Measurements from ENCODE around the gene MAGI1.

Gene MAGI1

DNA sequence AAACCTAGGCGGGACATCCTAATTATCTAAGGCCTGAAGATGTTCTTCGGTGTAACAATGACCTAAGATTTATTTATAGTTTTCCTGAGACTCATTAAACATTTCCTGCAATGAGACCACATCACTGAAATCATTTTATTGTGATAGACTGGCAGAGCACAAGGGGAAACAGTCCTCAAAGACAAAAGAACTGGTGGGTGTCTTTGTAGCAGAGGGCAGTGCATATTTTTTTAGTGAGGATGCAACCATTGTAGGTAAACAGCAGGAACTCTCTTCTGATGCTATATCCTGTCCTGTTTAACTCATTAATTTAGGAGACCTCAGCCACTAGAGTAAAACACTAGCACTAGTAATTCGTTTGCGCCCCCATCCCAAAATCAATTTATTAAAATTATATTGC is 100.0 kb downstream of the MAGI1 start:
- no peak for DNase-seq

DNA sequence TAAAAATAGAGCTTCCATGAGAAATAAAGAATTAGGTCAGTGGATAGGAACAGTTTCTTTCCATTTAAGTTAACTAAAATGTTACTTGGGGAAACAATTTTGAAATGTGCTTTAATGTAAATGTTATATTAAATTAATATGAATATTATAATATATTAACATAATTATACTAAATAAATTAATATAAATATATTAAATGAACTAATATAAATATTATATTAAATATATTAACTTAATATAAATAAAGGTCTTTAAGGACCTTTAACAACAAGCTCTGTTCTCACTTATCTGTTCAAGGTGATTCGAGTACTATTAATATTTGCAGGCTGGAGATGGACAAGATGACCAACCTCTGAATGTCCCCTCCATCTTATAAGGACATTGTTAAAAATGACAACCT is 100.6 kb downstream of the MAGI1 start:
- no peak for DNase-seq

- no peak for DNase-seq
Observed at GRCh38 chr3:65936908-65937638, 101.6 kb downstream of the MAGI1 start.

DNA sequence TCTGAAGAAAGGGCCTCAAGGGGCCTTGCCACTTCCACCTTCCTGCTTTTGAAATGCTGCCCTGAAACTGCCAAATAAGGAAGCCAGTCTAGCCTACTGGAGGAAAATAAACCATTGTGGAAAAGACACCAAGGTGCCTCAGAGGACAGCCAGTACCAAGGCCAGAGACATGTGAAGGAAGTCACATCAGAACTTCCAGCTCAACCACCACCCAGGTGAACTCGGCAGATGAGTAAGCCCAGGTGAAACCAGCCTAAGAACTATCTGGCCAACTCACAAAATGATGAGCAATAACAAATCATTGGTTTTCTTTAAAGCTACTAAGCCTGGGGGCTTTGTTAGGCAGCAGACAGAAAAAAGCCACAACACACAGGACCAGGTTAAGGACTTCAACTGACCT is 103.0 kb downstream of the MAGI1 start:
- DNase-seq: no peak

DNA sequence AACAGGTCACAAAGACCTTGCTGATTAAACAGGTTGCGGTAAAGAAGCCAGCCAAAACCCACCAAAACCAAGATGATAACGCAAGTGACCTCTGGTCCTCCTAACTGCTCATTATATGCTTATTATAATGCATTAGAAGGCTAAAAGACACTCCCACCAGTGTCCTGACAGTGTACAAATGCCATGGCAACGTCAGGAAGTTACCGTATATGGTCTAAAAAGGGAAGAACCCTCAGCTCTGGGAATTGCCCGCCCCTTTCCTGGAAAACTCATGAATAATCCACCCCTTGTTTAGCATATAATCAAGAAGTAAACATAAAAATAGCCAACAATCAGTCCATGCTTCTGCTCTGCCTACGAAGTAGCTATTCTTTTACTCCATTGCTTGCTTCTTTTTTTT is 108.1 kb downstream of the MAGI1 start:
- no peak for DNase-seq

- DNase-seq: no peak
Observed at GRCh38 chr3:65928110-65928509, 110.6 kb downstream of the MAGI1 start.

GRCh38 chr3:65927576-65927975 is 111.1 kb downstream of the MAGI1 start:
- no peak for DNase-seq

- DNase-seq: no peak
Observed at GRCh38 chr3:65925254-65925954, 113.3 kb downstream of the MAGI1 start.

- no peak for DNase-seq
Observed at GRCh38 chr3:65924762-65925161, 114.0 kb downstream of the MAGI1 start.

- no peak for DNase-seq
Observed at GRCh38 chr3:65922441-65922840, 116.3 kb downstream of the MAGI1 start.

DNA sequence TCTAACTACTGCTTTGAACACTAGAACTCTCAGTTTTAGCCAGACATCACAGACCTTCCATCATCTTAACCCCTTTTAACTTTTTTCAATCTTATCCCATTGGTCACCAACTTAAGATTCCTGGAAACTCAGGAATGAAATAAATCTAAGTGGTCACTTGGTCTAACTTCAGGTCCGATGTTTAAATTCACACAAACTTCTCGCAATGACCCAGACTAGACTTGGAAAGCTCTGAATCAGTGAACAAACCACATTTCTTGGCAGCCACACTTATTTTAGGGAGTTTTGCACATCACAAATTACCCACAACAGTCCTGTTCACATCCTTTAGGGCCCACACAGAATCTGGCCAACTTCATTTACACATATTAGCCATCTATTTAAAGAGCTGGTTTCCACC is 118.9 kb downstream of the MAGI1 start:
- DNase-seq: no peak

DNA sequence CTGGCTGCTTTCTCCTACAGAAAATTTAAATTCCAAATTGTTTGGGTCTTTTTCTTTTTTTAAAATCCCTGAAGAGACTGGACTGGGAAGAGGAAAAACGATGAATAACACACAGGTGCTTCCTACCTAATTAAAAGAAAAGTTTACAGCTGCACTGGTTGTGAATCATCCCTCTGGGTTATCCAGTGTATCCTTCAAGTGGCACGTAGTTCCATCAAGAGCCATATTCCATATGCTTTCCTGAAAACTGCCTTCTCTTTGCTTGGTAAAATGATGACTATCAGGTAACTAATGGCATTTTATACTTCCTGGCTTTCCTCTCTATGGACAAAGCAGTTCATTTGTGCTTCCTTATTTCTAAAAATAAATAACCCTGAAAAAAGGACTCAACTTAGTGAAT is 123.2 kb downstream of the MAGI1 start:
- DNase-seq: no peak

DNA sequence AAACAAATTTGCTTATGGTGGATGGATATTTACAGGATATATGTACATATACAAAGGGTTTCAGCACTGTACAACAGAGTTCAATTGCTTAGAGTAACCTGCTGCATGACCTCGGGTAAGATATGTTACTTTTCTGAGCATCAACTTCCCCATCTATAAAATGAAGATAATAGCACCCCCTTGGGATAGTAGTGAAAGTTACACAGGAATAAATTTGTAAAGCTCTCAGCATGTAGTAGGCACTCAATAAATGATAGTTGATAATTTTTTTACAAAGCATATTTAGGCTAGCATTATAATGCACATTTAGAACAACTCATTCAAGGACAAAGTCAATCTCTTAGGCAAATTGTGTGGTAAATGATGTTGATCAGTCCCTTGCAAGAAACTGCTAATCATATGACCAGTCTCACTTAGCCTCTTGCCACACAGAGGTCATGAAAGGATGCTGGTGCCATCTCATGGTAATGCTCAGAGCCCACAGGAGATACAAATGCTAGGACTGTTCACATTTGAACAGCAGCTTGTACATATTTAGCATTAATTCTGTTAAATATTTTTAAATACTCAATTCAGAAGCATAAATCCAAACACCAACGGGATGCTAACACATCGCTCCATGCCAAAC is 123.9 kb downstream of the MAGI1 start:
- DNase-seq: no peak

DNA sequence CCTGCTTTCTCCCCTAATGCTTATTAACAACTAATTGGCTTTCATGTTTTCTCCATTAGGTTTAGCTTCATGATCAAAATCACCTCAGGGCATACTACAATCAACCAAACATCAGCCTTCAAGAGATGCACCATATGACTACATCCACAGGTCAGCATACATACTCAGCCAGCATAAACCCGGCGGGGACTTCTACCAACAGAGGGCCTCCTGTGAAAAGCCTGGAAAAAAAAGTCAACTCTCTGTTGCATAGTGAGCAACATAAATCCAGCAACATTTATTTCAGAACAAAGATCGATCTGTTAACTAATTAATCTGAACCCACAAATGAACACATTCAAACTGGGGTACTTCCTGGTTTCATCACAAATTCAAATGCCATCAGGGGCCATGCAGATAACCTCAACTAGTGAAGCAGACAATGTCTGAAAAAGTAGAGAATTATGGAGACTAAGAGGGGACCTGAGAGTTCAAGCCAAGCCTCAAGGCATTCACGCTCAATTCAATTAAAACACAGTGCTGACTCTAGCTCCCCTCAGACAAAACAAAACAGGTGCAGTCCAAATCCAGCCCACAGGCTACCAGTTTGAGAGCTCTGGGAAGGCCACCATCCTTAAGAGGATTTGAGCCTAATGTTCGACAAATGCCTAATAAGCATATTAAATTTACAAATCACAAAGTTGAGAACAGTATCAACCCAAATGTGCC is 124.5 kb downstream of the MAGI1 start:
- no peak for DNase-seq

DNA sequence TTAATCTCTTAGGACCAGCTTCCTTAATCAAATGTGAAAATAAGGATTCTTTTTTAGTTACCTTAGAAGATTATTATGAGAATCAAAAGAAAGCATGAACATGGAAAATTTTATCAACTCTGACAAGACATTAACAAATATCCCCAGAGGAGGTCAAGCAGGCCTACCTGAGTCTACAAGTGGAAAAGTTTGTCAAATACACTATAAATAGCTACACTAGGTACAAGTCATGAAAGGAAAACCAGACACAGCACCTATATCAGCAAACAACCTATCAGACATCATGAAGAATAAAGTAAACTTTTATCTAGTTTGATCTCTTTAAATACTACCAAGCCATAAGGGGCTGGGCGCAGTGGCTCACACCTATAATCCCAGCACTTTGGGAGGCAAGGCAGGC is 126.1 kb downstream of the MAGI1 start:
- DNase-seq: no peak

- DNase-seq: no peak
Observed at GRCh38 chr3:65908588-65908987, 130.1 kb downstream of the MAGI1 start.

- no peak for DNase-seq
Observed at GRCh38 chr3:65907232-65908130, 131.2 kb downstream of the MAGI1 start.

GRCh38 chr3:65905771-65906170 is 132.9 kb downstream of the MAGI1 start:
- no peak for DNase-seq

DNA sequence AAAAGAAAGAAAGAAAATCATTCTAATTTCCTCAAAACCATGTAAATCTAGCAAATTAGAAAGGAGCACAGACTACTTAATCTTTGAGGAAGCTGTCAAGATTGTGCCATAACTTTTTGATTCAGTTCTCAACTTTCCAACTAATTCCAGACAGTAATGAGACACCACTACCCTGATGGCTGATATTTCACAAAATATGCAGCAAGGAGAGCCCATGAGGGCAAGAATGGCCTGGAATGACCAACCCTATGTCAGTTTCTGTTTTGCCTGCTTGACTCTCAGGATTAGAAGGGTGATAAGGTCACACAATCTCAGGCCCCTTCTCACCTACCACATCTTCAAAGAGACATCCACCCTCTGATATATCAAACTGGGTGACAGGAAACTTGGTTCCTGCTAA is 134.7 kb downstream of the MAGI1 start:
- DNase-seq: no peak

DNA sequence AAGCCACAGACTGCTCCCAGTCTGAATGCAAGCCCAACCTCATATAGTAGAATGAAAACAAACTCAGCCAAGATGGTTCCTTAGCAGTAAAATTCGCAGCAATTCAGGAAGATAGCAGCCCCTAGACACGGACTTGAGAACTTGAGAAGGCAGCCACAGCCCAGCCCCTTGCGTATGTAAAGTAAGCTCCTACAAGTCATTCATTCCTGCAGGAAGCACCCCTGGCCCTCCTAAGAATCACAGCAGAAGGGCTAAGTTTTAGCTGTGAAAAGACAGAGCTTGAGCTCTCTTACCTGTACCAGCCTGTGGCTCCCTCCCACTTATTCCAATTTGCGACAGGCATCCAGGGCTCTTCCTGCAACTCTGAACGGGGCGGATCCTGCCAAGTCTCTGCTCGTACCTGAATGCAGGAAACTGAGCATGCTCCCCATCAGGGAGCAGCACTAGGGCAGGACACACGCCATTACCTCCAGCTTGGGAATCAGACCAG is 136.4 kb downstream of the MAGI1 start:
- no peak for DNase-seq

DNA sequence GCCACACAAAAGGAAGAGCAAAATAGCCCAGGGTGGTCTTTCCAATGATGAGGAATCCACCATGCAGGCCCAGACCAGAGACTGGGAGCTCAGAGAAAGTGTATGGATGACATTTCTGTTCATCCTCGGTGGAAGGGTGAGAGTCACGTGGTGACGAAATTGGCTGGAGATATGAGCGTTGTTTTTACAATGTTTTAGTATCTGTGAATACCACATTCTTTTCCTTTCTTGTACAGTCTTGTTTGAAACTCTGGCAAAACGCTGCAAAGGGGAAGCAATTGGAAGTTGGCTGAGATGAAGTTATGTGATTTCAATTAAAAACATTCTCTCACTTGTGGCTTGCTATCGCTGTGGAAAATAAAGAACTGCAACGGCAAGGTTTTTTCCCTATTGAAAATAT is 137.5 kb downstream of the MAGI1 start:
- DNase-seq: no peak

GRCh38 chr3:65899226-65899625 is 139.5 kb downstream of the MAGI1 start:
- no peak for DNase-seq
